ENCODE results near the gene PTPRT. TPM values are rescaled to one million over a fixed set of nuclear protein-coding genes. Genes with fewer than 3 reads are reported as not detected.

PTPRT gene
- total RNA-seq, 2 experiments from 2014 or later, result not detected

- peaks cover 1% of the 10 kb centered on the region for H3K9me3 Mint-ChIP-seq
- intact Hi-C loops (cut with micrococcal nuclease), result no loop called here
- DNase-seq (no peak), ATAC-seq (no peak)
- CTCF ChIA-PET, result no interaction called here
- H3K4me3 Mint-ChIP-seq, result no peak overlapping the region
- H3K27me3 Mint-ChIP-seq, result no peaks in the 10 kb centered on the region
- H3K36me3 Mint-ChIP-seq (ENCODE audit: low read depth), result no peaks in the 10 kb centered on the region
- H3K4me1 Mint-ChIP-seq (ENCODE audit: low read depth), result no peaks in the 10 kb centered on the region
- TF ChIP-seq, protein P1, sequence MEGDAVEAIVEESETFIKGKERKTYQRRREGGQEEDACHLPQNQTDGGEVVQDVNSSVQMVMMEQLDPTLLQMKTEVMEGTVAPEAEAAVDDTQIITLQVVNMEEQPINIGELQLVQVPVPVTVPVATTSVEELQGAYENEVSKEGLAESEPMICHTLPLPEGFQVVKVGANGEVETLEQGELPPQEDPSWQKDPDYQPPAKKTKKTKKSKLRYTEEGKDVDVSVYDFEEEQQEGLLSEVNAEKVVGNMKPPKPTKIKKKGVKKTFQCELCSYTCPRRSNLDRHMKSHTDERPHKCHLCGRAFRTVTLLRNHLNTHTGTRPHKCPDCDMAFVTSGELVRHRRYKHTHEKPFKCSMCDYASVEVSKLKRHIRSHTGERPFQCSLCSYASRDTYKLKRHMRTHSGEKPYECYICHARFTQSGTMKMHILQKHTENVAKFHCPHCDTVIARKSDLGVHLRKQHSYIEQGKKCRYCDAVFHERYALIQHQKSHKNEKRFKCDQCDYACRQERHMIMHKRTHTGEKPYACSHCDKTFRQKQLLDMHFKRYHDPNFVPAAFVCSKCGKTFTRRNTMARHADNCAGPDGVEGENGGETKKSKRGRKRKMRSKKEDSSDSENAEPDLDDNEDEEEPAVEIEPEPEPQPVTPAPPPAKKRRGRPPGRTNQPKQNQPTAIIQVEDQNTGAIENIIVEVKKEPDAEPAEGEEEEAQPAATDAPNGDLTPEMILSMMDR (IDR thresholded peaks at IDR 0.05), result no peak
- H3K27ac Mint-ChIP-seq, result no peak overlapping the region
- POLR2A ChIA-PET, result no interaction called here
Measured at GRCh38 chr20:42046371-42047085, 1143.2 kb downstream of the PTPRT start.

DNA sequence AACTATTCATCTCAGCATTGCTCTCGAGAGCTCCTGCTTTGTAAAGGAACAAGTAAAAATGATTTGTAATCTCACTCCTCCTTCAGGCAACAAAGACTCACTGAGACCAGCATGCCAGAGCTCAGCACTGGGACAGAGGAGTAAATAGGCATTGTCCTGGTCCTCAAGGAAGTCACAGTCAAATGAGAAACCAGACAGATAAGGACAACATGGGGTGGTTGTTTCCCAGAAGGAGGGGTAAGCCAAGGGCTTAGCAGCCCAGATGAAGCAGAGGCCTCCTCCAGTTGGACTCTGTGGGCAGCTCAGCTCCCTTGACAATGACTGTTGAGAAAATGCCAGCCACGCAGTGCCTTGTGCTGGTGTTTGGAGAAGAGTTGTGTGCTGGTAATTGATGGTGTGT is 1145.8 kb downstream of the PTPRT start:
- no peak overlapping the region for H3K4me3 Mint-ChIP-seq
- H3K9me3 Mint-ChIP-seq, result peaks cover 1% of the 10 kb centered on the region
- ChIA-PET POLR2A (interaction anchor here (1.0 kb wide), 1 partner anchor 24 kb away, joined by 3 read pairs; no protein-coding TSS in a partner anchor), CTCF (interaction anchor here (1.0 kb wide), 1 partner anchor 305 kb away, joined by 3 read pairs; no protein-coding TSS in a partner anchor)
- no peaks in the 10 kb centered on the region for H3K27me3 Mint-ChIP-seq
- no peak overlapping the region for H3K27ac Mint-ChIP-seq
- no peaks in the 10 kb centered on the region for H3K36me3 Mint-ChIP-seq (ENCODE audit: low read depth)
- no peak for DNase-seq
- intact Hi-C loops (cut with micrococcal nuclease), result no loop called here
- no peaks in the 10 kb centered on the region for H3K4me1 Mint-ChIP-seq (ENCODE audit: low read depth)
- TF ChIP-seq, protein P1 (IDR thresholded peaks at IDR 0.05), result no peak
- no peak for ATAC-seq

- DNase-seq (no peak), ATAC-seq (no peak)
- TF ChIP-seq, protein P1 (IDR thresholded peaks at IDR 0.05), result no peak
- Mint-ChIP-seq H3K4me1 (ENCODE audit: low read depth) (no peaks in the 10 kb centered on the region), H3K27ac (no peak overlapping the region), H3K4me3 (no peak overlapping the region), H3K9me3 (no peaks in the 10 kb centered on the region), H3K36me3 (ENCODE audit: low read depth) (no peaks in the 10 kb centered on the region), H3K27me3 (no peaks in the 10 kb centered on the region)
- ChIA-PET CTCF (interaction anchor here (0.9 kb wide), 1 partner anchor 10 kb away, joined by 3 read pairs; no protein-coding TSS in a partner anchor), POLR2A (no interaction called here)
- intact Hi-C loops (cut with micrococcal nuclease), result no loop called here
Measured at GRCh38 chr20:42041000-42041565, 1148.6 kb downstream of the PTPRT start.

- TF ChIP-seq, protein P1 (IDR thresholded peaks at IDR 0.05), result no peak
- no peaks in the 10 kb centered on the region for H3K36me3 Mint-ChIP-seq (ENCODE audit: low read depth)
- POLR2A ChIA-PET, result no interaction called here
- ATAC-seq, result no peak
- no peaks in the 10 kb centered on the region for H3K27me3 Mint-ChIP-seq
- no peak overlapping the region for H3K27ac Mint-ChIP-seq
- no peaks in the 10 kb centered on the region for H3K4me1 Mint-ChIP-seq (ENCODE audit: low read depth)
- intact Hi-C loops (cut with micrococcal nuclease), result no loop called here
- H3K4me3 Mint-ChIP-seq, result no peak overlapping the region
- H3K9me3 Mint-ChIP-seq, result no peaks in the 10 kb centered on the region
- DNase-seq, result no peak
- CTCF ChIA-PET, result no interaction called here
Measured at GRCh38 chr20:42027746-42028268, 1161.9 kb downstream of the PTPRT start.

DNA sequence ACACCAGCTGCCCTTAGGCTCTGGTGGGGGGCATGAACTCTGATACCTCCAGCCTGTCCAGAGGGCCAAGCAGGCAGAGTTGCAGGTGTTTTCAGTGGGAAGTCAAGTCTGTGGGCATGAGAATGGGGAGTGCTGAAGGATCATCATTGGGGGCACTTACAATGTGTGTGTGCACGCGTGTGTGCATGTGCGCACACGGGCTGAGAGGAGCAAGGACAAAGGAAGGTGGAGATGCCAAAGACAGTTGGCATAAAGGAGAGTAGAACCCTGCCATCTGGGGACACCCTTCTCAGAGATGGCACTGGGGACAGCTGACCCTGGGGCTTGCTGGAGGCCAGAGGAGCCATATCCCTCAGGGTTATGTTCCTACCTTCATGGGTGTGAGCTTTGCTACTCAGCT is 1163.1 kb downstream of the PTPRT start:
- intact Hi-C loops (cut with micrococcal nuclease), result no loop called here
- no peaks in the 10 kb centered on the region for H3K36me3 Mint-ChIP-seq (ENCODE audit: low read depth)
- H3K27me3 Mint-ChIP-seq, result no peaks in the 10 kb centered on the region
- no peaks in the 10 kb centered on the region for H3K4me1 Mint-ChIP-seq (ENCODE audit: low read depth)
- TF ChIP-seq, protein P1 (IDR thresholded peaks at IDR 0.05), result no peak
- ATAC-seq, result no peak
- ChIA-PET CTCF (no interaction called here), POLR2A (no interaction called here)
- H3K4me3 Mint-ChIP-seq, result no peak overlapping the region
- no peak overlapping the region for H3K27ac Mint-ChIP-seq
- H3K9me3 Mint-ChIP-seq, result no peaks in the 10 kb centered on the region
- no peak for DNase-seq

Measured in activated CD8-positive, alpha-beta T cell treated with anti-CD3 and anti-CD28 coated beads for 36 hours (primary cell).